ENCODE data around the gene TTC7B. TPM values are rescaled to one million over a fixed set of nuclear protein-coding genes. Genes with fewer than 3 reads are reported as not detected.
"Not testable (repeated sequence)": the region's sequence is repeated elsewhere in the genome, so short reads cannot be mapped to it uniquely, and the experiment has no call there.

TTC7B gene
- total RNA-seq, 2 experiments from 2014 or later, result 1.2 to 1.3 TPM

DNA sequence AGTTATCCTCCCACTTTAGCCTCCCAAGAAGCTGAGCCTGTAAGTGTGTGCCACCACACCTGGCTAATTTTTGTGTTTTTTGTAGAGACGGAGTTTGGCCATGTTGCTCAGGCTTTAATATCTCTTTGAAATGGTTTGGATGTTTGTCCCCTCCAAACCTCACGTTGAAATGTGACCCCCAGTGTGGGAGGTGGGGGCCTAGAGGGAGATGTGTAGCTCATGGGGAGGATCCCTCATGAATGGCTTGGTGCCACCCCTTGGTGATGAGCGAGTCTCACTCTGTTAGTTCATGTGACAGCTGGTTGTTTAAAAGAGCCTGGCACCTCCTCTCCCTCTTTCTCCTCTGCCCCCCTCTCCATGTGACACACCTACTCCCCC, 23.6 kb upstream of the TTC7B start:
- ChIA-PET CTCF (no interaction called here), POLR2A (no interaction called here)
- intact Hi-C loops (cut with DNase I, micrococcal nuclease), result no loop called here
- no peaks in the 10 kb centered on the region for H3K27me3 ChIP-seq (ENCODE audit: control insufficient read depth in 1 of 2, insufficient read depth in 2 of 2, low read length in 2 of 2)
- no peaks in the 10 kb centered on the region for H3K36me3 ChIP-seq (ENCODE audit: insufficient read depth, low read length)
- peaks cover 22% of the 10 kb centered on the region for H3K4me1 Mint-ChIP-seq (ENCODE audit: low read depth)
- no peak overlapping the region for H3K27ac Mint-ChIP-seq
- no peaks in the 10 kb centered on the region for H3K9me3 ChIP-seq (ENCODE audit: control insufficient read depth in 1 of 2, insufficient read depth in 1 of 2, low read length in 2 of 2)
- H3K4me3 ChIP-seq (ENCODE audit: low read length), result no peak overlapping the region
- no peaks in the 10 kb centered on the region for H3K36me3 Mint-ChIP-seq (ENCODE audit: low read depth)
- no peaks in the 10 kb centered on the region for H3K9me3 Mint-ChIP-seq
- ATAC-seq (ENCODE audit: poor library complexity), result no peak
- no peaks in the 10 kb centered on the region for H3K27me3 Mint-ChIP-seq
- TF ChIP-seq, protein P1, sequence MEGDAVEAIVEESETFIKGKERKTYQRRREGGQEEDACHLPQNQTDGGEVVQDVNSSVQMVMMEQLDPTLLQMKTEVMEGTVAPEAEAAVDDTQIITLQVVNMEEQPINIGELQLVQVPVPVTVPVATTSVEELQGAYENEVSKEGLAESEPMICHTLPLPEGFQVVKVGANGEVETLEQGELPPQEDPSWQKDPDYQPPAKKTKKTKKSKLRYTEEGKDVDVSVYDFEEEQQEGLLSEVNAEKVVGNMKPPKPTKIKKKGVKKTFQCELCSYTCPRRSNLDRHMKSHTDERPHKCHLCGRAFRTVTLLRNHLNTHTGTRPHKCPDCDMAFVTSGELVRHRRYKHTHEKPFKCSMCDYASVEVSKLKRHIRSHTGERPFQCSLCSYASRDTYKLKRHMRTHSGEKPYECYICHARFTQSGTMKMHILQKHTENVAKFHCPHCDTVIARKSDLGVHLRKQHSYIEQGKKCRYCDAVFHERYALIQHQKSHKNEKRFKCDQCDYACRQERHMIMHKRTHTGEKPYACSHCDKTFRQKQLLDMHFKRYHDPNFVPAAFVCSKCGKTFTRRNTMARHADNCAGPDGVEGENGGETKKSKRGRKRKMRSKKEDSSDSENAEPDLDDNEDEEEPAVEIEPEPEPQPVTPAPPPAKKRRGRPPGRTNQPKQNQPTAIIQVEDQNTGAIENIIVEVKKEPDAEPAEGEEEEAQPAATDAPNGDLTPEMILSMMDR (IDR thresholded peaks at IDR 0.05), result no peak
- no peak for DNase-seq
- peaks cover 14% of the 10 kb centered on the region for H3K4me1 ChIP-seq (ENCODE audit: insufficient read depth, low read length)
- no peak overlapping the region for H3K4me3 Mint-ChIP-seq
- no peak overlapping the region for H3K27ac ChIP-seq (ENCODE audit: low read depth in 1 of 2, low read length in 2 of 2)

DNA sequence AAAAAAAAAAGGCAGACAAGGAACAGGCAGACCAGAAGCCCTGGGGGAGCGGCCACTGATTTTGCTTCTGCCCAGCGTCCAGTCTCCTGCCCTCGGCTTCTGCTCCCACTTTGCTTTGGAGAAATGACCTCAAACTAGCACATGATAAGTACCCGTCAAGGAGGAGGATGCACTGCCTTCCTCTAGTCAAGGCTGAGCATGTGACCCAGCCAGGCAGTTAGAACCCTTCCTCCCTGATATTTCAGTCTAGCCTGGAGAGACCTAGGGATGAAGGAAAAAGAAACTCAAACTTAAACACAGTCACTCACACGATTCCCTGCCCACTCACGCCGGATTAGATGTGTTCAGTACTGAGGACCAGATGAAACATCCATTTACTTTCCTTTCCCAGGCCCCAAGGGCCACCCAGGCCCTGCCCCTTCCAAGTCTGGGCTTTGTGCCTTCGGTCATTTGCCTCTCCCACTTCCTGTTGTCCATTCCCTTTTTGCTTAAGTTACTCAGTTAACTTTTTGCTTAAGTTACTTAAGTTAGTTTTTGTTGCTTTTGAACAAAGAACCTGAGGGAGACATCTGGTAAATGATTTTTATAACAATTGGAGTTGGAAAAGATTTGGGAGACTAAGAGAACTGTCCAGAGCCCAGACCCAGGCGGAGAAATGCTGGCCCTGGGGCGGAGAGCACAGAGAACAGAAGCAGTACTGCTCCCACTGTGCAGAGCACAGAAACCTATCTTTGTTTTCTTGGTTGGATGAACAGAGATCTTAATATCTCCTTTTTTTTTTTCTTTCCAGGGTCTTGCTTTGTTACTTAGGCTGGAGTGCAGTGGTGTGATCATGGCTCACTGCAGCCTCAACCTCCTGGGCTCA, 23.0 kb upstream of the TTC7B start:
- ATAC-seq (ENCODE audit: poor library complexity), result no peak
- TF ChIP-seq, protein P1 (IDR thresholded peaks at IDR 0.05), result no peak
- H3K27ac ChIP-seq (ENCODE audit: low read depth in 1 of 2, low read length in 2 of 2), result no peak overlapping the region
- Mint-ChIP-seq H3K27me3 (no peaks in the 10 kb centered on the region), H3K4me1 (ENCODE audit: low read depth) (peaks cover 22% of the 10 kb centered on the region), H3K27ac (no peak overlapping the region), H3K9me3 (no peaks in the 10 kb centered on the region), H3K4me3 (no peak overlapping the region), H3K36me3 (ENCODE audit: low read depth) (no peaks in the 10 kb centered on the region)
- ChIA-PET POLR2A (no interaction called here), CTCF (no interaction called here)
- H3K9me3 ChIP-seq (ENCODE audit: control insufficient read depth in 1 of 2, insufficient read depth in 1 of 2, low read length in 2 of 2), result no peaks in the 10 kb centered on the region
- no peak for DNase-seq
- intact Hi-C loops (cut with DNase I, micrococcal nuclease), result no loop called here
- peaks cover 14% of the 10 kb centered on the region for H3K4me1 ChIP-seq (ENCODE audit: insufficient read depth, low read length)
- no peaks in the 10 kb centered on the region for H3K27me3 ChIP-seq (ENCODE audit: control insufficient read depth in 1 of 2, insufficient read depth in 2 of 2, low read length in 2 of 2)
- H3K36me3 ChIP-seq (ENCODE audit: insufficient read depth, low read length), result no peaks in the 10 kb centered on the region
- H3K4me3 ChIP-seq (ENCODE audit: low read length), result no peak overlapping the region

DNA sequence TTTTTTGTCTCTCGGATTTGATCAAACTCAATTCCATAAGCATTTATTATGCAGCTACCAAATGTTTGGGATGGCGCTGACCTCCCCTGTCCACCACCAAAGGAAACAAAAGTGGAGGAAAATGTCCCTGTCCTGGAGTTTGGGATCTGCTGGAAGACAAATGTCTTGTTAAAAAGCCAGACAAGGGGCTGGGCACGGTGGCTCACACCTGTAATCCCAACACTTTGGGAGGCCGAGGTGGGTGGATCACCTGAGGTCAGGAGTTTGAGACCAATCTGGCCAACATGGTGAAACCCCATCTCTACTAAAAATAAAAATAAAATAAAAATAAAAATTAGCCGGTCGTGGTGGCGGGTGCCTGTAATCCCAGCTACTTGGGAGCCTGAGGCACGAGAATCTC, 22.3 kb upstream of the TTC7B start:
- H3K4me3 ChIP-seq (ENCODE audit: low read length); DNase-seq; POLR2A ChIA-PET; H3K9me3 Mint-ChIP-seq; H3K36me3 Mint-ChIP-seq (ENCODE audit: low read depth); intact Hi-C loops (cut with DNase I, micrococcal nuclease); H3K36me3 ChIP-seq (ENCODE audit: insufficient read depth, low read length); H3K27me3 ChIP-seq (ENCODE audit: control insufficient read depth in 1 of 2, insufficient read depth in 2 of 2, low read length in 2 of 2); H3K27ac Mint-ChIP-seq; H3K27me3 Mint-ChIP-seq; CTCF ChIA-PET; ATAC-seq (ENCODE audit: poor library complexity); H3K9me3 ChIP-seq (ENCODE audit: control insufficient read depth in 1 of 2, insufficient read depth in 1 of 2, low read length in 2 of 2); H3K27ac ChIP-seq (ENCODE audit: low read depth in 1 of 2, low read length in 2 of 2); H3K4me3 Mint-ChIP-seq: not testable (repeated sequence)
- H3K4me1 ChIP-seq (ENCODE audit: insufficient read depth, low read length), result peaks cover 14% of the 10 kb centered on the region
- H3K4me1 Mint-ChIP-seq (ENCODE audit: low read depth), result peaks cover 22% of the 10 kb centered on the region

DNA sequence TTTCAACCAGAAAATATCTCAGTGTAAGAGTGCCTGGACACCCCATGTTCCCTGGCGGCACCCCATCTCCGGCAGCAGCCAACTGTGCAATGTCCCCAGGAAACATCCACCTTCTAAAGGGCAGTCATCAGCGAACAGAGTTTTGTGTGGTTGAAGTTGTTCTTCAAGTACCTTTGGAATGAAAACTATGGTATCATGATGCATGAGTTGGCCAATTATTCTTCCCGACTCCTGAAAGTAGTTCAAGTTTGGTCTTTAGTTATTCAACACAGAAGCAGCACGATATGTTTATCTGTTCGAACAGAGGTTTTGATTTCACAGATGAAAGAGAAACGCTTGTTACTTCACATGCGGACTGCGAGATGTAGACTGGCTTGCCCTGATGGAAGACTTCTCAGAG, 21.1 kb upstream of the TTC7B start:
- Histone ChIP-seq H3K36me3 (ENCODE audit: insufficient read depth, low read length) (no peaks in the 10 kb centered on the region), H3K4me3 (ENCODE audit: low read length) (no peak overlapping the region), H3K9me3 (ENCODE audit: control insufficient read depth in 1 of 2, insufficient read depth in 1 of 2, low read length in 2 of 2) (no peaks in the 10 kb centered on the region), H3K27me3 (ENCODE audit: control insufficient read depth in 1 of 2, insufficient read depth in 2 of 2, low read length in 2 of 2) (no peaks in the 10 kb centered on the region), H3K27ac (ENCODE audit: low read depth in 1 of 2, low read length in 2 of 2) (no peak overlapping the region), H3K4me1 (ENCODE audit: insufficient read depth, low read length) (peaks cover 14% of the 10 kb centered on the region)
- intact Hi-C loops (cut with DNase I, micrococcal nuclease), result no loop called here
- H3K27ac Mint-ChIP-seq, result no peak overlapping the region
- DNase-seq (no peak), ATAC-seq (ENCODE audit: poor library complexity) (no peak)
- peaks cover 16% of the 10 kb centered on the region for H3K4me1 Mint-ChIP-seq (ENCODE audit: low read depth)
- no peaks in the 10 kb centered on the region for H3K9me3 Mint-ChIP-seq
- ChIA-PET CTCF (no interaction called here), POLR2A (no interaction called here)
- no peaks in the 10 kb centered on the region for H3K36me3 Mint-ChIP-seq (ENCODE audit: low read depth)
- TF ChIP-seq, protein P1 (IDR thresholded peaks at IDR 0.05), result no peak
- no peak overlapping the region for H3K4me3 Mint-ChIP-seq
- H3K27me3 Mint-ChIP-seq, result no peaks in the 10 kb centered on the region

All from CD4-positive, alpha-beta T cell (primary cell).